Brain pericyte (primary cell): Measurements from ENCODE around the gene MYBPH.

Experiments
- DNase-seq: peaks from one replicate; pipeline ENCODE4 v3.0.0-alpha.2; 2012; ENCODE audit warnings: low read depth, low spot score

The MYBPH gene

GRCh38 chr1:203167026-203167912 lies 8.4 kb downstream of the MYBPH start:
- DNase-seq, result no peak

DNA sequence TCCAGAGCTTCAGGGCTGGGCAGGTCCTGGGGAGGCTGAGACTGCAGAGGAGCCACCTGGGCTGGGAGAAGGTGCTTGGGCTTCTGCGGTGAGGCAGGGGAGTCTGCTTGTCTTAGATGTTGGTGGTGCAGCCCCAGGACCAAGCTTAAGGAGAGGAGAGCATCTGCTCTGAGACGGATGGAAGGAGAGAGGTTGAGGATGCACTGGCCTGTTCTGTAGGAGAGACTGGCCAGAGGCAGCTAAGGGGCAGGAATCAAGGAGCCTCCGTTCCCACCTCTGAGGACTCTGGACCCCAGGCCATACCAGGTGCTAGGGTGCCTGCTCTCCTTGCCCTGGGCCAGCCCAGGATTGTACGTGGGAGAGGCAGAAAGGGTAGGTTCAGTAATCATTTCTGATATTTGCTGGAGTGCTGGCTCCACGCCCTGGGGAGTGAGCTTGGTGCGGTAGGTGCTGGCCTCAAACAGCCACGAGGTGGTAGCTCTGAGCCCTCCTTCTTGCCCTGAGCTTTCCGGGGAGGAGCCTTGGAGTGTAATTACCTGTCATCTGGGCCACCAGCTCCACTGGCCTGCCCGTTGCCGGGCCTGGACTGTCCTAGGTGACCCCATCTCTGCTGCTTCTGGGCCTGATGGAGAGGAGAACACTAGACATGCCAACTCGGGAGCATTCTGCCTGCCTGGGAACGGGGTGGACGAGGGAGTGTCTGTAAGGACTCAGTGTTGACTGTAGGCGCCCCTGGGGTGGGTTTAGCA lies 9.3 kb downstream of the MYBPH start:
- DNase-seq, result no peak

DNA sequence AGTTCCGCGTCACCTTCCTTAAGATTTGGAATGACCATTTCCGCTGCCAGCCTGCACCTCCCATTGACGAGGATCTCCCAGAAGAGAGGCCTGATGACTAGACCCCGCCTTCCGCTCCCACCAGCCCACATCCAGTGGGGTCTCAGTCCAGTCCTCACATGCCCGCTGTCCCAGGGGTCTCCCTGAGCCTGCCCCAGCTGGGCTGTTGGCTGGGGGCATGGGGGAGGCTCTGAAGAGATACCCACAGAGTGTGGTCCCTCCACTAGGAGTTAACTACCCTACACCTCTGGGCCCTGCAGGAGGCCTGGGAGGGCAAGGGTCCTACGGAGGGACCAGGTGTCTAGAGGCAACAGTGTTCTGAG lies 9.8 kb downstream of the MYBPH start:
- DNase-seq, result no peak

GRCh38 chr1:203165101-203165799 lies 10.4 kb downstream of the MYBPH start:
- DNase-seq, result no peak

- DNase-seq, result no peak
Measured at GRCh38 chr1:203163891-203164635, 11.6 kb downstream of the MYBPH start.

GRCh38 chr1:203162403-203162802 lies 13.2 kb downstream of the MYBPH start:
- DNase-seq, result no peak

DNA sequence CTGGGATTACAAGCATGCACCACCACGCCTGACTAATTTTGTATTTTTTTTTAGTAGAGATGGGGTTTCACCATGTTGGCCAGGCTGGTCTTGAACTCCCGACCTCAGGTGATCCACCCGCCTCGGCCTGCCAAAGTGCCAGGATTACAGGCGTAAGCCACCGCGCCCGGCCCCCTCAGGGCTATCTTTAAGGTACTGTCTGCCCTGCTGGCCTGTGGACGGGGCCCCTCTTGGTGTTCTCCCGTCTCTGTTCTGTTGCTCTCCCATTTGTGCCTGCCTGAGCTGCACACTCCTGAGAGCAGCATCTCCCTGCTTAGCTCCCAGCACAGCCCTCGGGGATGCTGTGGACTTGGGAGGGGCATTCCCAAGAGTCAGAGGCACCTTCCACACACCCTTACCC lies 13.9 kb downstream of the MYBPH start:
- no peak for DNase-seq

DNA sequence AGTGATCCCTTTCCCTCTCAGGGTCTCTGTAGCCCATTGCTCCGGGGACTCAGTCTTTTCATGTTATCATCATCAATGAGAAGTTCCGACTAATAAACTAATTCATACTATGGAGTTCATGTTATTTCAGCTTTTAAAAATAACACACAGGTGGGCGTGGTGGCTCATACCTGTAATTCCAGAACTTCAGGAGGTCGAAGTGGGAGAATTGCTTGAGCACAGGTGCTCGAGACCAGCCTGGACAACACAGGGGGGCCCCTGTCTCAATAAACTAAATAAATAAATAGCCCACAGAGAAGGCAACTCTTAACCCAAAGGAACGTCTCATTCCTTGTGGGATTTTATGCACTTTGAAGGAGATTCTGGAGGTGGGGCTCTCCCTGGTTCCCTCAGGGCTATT lies 14.5 kb downstream of the MYBPH start:
- no peak for DNase-seq

- no peak for DNase-seq
Measured at GRCh38 chr1:203159844-203160243, 15.8 kb downstream of the MYBPH start.

GRCh38 chr1:203158960-203159665 lies 16.5 kb downstream of the MYBPH start:
- DNase-seq, result no peak

GRCh38 chr1:203158423-203158822 lies 17.2 kb downstream of the MYBPH start:
- no peak for DNase-seq

DNA sequence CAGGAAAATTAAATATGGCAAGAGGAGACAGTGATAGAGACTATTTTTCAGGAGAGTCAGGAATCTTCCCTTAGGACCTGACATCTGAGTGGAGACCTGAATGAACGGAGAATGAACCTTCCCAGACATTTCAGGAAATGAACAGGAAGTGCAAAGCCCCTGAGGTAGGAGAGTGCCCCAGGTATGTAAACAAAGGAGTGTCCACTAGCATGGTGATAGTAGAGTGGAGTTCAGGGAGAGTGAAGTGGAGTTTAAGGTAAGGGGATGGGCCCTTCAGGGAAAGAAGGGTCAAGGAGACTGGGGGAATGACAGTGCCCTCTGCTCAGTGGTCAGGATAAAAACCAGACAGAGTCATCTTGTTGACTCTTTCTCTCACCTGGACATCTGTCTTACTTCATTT lies 19.3 kb downstream of the MYBPH start:
- DNase-seq, result no peak

- DNase-seq, result no peak
Measured at GRCh38 chr1:203153989-203154821, 21.4 kb downstream of the MYBPH start.

DNA sequence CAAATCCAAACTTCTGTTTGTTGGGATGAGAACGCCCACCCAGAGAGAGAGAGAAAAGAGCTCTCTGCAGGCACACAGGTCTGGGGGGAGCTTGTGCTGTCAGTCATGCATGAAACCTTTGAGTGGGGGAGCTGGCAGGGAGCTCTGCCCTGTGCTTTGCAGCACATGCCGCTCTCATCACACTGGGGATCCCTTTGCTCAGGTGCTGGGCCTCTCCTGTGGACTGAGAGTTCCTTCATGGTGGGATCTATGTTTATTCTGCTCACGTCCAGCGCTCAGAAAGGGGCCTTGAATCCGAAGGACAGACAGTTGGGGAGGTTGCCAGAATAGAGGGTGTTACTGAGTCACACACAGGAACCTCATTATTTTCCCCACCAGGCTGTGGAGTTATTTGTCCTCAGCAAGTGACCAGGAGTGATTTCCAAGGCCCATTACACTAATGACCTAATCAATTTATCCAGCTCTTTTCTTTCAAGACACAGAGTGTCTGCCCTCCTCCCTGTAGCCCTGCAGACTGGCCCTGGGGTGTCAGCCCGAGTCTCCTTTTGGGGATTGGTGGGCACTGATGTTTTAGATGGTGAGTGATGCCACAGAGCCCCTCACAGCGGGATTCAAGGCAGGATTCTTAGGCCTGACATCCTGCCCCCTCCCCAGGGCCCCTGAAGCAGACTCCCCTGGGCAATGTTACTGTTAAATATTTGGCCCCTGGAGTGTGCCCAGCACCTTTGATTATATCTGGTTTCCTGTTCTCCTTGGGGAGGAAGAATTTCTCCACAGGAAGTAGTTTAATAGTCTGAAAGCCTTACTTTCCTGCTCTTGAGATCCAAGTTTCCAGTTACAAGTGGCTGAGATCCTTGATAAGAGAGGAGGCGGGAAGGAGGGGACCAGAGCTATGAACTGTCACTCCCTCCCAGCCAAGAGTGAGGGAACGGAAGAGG lies 22.3 kb downstream of the MYBPH start:
- no peak for DNase-seq

DNA sequence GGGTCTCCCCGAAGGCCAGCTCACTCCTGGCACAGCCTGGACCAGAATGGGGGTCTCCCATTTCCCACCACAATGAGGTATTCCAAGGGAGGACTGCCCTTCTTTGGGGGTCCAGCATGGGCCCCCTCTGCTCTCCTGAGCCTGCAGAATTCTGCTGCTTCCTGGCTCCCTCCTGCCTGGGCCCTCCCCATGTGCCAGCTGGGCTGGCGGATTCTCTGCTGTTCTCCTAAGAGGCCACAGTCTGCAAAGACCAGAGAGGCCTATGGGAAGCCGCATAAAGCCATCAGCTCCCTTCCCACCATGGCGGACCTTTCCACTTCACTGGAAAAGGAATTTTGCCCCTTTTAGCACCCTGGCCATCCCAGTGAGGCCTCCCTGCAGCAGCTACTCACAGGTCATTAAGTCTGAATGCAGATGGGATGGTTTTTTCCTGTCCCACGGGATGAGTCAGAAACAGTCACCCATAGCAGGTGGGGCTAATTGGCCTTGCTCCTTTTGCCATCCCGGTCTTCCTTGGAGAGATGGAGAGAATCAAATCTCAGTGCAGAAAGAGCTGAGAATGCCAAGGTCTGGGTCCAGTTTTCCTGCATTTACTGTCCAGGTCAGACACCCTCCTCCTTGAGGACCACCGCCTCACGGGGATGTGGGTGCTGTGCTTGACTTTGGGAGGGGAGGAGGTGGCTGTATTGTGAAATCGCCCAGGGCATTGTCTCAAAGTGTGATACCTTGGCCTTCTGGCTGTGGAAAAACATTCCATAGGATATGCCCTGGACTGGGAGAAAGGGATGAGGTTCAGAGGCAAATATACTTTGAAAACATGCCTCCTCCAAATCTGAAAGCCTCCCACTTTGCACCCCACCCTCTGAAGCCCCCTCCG lies 23.2 kb downstream of the MYBPH start:
- no peak for DNase-seq

- DNase-seq, result no peak
Measured at GRCh38 chr1:203151362-203152157, 24.1 kb downstream of the MYBPH start.
